Fibroblast of skin of left quadriceps (primary cell): ENCODE data around the gene PRPF6.
"Not testable (repeated sequence)": the region's sequence is repeated elsewhere in the genome, so short reads cannot be mapped to it uniquely, and the experiment has no call there.

Source experiments
- DNase-seq, 2 experiments: peaks; one replicate each; pipeline ENCODE4 v3.0.0-alpha.2; 2013; ENCODE audit warnings: low read depth in 2 of 2

Gene PRPF6

DNA sequence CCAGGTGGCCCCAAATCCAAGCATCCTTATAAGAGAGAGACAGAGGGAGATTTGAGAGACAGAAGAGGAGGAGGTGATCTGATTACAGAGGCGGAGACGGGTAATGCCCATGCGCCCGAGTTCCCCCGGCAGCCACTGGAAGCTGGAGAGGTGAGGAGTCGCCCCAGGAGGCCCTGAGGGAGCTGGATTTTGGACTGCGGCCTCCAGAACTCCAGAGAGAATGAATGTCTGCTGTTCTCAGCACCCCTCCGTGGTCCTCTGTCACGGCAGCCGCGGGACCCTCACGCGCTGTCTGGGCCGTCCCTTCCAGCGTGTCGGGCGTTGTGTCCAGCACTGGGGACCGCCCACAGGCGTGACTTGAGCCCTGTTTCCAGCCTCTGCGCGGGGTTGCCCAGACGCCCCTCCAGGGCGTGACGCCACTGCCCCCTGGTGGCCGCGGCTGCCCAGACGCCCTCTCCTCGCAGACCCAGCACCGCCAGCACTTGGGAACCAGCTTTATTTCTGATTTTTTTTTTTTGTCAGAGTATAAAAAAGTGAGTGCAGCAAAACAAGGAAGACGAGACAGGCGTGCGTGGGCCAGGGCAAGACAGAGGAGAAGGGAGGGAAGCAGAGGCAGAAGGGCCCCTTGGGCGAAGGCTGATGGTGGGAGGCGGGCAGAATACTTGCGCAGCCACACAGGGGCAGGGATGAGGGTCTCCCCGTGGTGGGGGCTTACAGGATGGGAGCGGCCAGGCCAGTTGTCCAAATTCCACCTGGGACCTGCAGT is 7.1 kb upstream of the PRPF6 start:
- DNase-seq: peak; percentile 44 to 54

DNA sequence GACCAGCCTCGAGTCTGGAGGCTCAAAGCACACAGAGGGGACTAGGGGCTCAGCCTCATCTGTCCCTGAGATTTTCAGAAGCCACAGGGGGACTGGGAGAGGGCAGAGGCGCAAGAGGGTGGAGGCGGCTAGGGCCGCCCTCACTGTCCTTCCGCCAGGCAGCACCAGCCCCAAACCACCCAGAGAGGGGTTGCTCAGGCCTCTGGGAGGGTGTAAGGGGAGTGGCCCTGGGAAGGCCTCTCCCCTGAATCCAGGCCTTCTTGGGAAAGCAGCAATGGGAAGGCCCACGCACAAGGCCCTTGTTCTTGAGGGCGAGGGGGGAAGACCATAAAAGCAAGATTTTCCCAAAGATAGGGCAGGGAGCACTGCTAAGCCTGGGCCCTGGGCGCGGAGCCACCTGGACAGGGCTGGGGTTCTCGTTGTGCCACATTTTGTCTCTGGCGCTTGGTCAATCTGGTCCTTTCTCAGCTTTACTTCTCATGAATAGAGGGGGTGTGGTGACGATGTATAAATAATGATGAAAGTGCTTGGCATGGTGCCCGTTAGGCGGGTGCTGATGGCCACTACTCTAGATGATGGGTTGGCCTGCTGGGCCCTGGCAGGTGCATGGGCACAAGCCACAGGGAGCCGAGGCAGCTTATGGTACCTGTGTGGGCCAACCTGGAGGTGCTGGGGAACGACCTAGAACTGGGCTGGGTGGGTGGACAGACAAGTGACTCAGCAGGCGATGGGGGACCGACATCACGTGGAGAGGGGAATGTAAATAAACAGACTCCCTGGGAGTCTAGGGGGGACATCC is 6.3 kb upstream of the PRPF6 start:
- no peak for DNase-seq

DNA sequence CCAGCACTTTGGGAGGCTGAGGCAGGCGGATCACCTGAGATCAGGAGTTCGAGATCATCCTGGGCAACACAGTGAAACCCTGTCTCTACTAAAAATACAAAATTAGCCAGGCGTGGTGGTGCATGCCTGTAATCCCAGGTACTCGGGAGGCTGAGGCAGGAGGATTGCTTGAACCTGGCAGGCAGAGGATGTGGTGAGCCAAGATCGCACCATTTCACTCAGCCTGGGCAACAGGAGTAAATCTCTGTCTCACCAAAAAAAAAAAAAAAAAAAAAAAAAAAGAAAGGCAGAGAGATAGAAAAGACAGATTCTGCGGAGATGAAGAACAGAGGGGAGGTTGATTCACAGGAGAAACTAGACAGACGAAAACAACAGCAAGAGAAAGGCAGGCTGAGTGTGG is 4.4 kb upstream of the PRPF6 start:
- not testable (repeated sequence) for DNase-seq

DNA sequence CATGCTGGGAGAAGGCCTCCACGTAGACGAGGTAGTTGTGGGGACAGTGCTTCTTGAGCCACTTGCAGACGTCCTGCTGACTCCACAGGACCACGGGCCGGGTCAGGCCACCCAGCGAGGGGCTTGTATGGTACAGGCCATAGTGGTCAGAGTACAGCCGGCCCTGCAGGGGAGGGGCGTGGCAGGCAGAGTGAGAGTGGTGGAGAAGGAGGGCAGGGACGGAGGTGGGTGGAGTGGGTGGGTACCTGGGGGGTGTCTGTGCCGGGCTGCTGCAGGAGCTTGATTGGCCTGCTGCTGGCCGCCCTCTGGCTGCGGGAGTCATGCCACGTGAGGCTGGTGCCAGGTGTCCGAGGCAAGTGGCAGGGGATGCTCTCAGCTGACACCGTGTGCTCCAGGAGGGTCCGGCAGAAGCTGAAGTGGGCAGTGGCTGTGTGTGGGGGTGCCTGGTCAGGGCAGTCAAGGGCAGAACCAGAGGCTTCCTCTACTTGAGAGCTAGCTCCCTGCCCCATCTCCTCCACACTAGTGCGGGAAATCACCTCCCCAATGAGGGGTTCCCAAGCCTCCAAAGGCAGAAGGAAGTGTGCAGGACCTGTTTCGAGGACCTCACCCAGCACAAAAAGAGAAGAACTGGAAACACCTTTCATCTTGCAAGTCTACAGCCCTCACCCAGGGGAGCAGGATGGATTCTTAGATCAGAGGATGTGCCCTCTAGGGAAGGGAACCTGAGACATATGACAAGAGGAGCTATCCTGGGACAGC is 3.8 kb upstream of the PRPF6 start:
- DNase-seq: no peak

DNA sequence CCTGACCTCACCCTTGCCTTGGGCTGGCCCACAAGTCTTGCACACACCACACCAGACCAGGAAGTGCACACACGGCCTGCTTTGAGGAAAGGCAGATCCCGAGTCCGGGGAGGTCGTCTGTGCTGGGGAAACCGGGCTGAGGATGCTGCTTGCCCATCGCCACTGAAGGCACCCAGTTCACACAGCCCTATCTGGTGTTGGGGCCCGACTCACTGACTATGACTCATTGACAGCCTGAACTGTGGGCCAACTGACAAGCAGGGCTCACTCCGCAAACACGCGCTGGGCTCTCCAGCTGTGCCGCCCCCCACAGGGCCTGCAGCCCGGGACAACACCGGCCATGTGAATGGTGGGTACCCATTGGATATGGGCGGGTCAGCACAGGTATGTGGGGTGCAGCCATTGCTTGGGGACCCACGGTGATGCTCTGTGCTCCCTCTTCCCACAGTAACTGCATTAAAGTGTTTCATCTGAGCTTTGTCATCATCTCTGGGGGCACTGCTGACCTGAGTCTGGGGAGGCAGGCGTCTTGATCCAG is 3.1 kb upstream of the PRPF6 start:
- DNase-seq: no peak

DNA sequence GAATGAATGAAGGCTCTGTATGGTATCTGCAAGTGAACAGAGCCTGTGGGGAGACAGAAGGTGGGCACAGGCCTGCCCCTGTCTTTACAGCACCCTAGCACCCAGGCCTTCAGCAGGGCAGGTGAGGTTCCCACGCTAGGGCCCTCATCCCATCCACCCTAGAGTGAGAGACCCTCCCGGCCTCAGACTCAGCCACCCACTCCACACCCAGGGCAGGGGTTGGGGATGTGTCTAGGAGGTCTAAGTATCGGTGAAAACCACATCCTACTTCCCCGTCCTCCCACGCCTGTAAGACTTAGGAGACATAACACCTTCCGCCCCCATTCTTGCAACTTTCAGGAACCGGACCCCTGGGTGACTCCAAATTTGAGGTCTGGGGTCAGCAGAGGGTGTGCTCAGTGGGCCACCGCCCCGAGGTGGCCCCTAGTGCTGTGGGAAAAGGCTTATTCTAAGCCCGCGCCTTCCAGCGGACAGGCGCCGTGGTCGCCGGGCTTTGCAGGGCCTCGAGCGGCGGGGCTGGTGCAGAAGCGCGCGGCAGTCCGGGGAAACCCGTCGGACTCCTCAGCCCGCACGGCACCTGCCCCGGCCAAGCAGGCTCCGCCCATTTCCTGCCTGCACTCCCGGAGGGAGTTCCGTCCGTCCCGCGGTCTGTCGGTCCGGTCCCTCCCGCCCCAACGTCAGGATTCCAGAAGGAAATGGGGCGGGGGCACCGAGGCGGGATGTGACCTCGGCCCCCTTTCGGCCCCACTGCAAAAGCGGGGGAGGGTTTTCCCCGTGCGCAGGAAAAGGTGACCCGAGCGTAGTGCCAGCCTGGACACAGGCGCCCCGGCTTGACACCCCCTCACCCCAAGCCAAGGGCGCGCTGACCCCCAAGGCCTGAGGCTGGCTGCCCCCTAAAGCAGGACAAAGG is 2.4 kb upstream of the PRPF6 start:
- no peak for DNase-seq

DNA sequence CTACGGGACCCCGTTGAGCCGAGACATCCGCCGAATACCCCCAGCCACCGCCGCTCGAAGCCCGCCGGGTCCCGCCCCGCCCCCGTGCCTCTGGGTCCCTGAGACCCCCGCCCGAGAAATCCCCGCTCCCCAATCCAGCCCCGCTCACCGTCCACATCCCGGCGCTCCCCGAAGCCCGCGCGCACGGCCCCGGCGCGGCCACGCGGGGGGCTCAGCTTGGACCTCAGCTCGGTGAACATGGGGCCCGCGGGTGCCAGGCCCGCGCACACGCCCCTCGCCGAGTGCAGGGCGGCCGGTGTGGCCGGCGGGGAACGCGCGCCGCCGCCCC is 1.7 kb upstream of the PRPF6 start:
- no peak for DNase-seq

DNA sequence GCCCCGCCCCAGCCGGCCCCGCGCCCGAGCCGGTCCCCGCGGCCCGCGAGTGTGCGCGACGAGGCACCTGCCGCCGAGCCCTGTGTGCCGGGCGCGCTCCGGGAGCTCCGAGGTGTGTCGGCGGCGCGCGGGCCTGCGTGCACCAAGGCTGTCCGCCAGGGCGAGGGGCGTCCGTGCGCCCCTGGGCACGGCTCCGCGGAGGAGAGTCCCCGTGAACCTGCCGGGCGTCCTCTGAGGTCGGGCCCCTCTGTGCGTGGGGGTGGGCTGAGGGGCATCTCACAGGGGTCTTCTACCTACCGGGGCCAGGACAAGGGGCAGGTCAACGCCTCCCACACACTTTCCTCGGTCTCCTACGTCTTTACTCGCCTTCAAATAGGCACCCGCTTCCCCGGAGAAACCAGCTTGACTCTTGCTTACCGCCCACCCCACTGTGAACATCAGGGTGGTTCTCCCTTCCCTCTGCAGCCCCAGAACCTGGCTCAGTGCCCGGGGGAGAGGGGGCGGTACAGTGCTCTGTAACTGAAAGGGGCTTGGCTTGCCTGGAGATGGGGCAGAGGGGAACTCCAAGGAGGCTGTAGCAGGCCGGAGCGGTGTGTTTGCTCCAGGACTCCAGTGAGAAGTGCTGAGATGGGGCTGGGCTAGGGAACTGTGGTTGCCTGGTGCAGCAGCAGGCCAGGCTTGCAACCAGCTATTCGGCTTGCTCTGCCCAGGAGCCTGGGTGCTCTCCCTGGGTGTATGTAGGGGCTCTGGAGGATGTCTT is 1.2 kb upstream of the PRPF6 start, which contains the start of gene SAMD10:
Gene SAMD10, minus strand, starts transcription at position 86 of the 760 bp plus-strand sequence. CDS start 175 bp downstream, outside the sequence.
- DNase-seq: no peak

DNA sequence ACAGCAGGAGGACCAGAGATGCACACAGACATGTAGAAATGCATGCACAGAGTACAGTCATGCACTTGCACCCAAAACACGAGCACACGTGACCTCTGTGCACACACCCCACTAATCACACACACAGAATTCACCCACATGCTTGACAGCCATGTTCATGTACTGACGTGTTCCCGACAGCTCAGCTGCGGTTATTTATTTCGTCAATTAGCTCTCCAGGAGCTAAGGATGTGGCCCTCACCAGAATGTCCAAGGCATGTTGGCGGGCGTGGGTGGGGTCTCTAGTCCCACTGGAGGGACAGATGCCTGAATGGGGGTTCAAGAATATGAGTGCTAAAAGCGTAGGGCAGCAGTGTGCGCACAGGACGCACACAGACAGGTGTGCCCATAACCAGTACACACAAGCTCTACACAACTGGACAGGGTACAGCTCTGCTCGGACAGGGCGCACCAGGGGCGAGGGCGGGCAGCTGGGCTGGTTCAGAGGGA is 571 bp upstream of the PRPF6 start:
- no peak for DNase-seq

DNA sequence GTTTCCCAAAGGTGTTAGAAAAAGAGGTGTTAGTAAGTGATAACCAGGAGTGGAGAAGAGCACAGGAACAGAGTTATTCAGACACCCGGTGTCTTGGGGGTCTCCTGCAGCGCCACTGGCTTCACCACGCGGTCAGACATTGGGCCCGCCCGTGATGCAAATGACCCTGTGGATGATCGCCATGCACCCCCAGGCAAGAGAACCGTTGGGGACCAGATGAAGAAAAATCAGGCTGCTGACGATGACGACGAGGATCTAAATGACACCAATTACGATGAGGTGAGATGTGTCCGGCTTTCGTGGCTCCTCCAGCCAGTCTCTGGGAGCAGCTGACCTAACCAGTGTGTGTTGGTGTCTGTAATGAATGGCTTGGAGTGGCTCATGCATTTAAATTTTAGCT is 2.0 kb downstream of the PRPF6 start:
- no peak for DNase-seq

DNA sequence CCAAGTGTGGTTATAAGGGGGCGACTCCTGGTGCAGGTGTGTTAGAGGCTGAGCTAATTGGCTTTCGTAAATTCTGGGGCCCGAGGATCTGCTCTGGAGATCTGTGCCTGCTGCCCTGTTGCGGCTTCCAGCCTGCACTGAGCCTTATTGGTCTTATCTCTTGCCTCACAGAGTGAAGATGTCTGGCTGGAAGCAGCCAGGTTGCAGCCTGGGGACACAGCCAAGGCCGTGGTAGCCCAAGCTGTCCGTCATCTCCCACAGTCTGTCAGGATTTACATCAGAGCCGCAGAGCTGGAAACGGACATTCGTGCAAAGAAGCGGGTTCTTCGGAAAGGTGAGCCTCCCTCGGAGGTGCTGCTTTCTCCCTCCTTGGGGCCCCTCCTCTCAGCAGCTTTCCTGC is 20.0 kb downstream of the PRPF6 start:
- DNase-seq: no peak

DNA sequence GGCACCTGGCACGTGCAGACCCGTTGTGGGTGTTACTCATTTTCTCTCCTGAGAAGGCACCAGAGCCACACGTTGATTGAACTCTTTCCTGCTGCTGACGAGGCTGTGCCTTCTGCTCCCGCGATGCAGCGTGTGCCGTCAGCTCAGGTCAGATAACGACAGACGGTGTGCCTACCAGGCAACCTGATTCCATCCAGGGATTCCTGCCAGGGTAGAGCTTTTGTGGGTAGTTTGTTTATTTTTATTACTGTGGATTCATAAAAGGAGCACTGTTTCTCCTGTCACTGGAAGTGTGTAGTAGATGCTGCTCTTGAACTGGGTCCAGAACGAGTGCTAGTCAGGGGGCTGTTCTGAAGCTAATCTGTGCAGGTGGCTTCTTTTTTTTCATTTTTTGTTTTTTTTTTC is 20.7 kb downstream of the PRPF6 start:
- DNase-seq: no peak

DNA sequence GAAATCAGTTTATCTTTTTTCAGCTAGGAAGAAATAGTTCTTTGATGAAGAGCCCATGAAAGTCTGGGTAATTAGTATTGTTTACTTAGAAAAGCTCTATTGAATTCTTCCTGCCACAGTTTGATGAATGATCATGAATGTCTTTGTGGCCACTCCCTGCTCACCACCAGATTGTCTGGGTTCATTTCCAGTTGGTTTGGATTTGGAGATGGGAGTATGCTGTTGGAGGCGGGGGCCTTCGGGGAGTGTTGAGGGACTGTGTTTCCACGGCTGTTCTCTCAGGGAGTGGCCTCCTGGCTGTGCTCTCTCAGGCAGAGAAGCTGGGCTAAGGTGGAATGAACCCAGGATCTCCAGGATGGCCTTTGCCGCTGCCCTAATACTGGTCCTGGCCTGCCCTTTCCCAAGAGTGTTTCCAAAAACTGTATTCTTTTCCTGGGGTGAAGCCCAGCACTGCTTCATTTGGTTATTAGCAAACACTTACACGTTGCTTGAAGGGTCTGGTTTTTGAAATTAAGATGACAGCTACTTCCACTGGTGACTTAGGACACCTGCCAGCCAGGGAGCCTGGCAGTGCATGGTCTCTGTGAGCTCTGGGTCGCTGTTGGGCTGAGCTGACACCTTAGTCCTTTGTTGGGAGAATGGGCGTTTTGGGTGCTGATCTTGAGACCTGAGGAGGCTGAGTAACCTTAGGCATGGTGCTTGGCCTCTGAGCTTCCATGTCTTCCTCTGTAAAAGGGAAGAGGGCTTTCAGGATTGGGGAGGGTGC is 23.2 kb downstream of the PRPF6 start:
- no peak for DNase-seq

DNA sequence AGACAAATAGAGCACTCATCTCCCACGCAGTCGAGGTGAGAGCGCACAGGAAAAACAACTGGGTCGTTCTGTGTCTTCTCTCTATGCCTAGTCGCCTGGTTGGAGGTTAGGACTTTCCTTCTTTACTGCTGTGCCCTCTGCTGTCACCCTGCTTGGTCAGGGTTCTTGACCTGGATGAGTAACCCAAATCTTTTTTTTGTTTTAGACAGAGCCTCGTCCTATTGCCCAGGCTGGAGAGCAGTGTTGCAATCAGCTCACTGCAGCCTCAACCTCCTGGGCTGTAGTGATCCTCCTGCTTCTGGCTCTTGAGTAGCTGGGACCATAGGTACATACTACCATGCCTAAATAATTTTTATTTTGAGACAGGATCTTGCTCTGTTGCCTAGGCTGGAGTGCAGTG is 24.5 kb downstream of the PRPF6 start:
- DNase-seq: no peak

DNA sequence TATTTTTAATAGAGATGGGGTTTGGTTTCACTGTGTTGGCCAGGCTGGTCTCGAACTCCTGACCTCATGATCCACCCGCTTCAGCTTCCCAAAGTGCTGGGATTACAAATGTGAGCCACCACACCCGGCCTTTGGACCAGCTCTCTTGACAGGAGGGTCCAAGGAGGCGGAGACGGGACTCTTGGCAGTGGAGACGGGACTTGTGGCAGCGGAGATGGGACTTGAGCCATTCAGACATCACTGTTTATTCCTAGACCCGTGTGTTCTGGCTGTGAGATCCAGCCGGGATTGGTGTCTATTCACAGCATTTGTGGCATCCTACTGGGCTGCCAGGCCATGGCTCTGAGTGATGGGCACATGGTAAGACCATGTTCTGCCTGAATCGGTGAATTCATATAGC is 25.6 kb downstream of the PRPF6 start:
- DNase-seq: no peak

DNA sequence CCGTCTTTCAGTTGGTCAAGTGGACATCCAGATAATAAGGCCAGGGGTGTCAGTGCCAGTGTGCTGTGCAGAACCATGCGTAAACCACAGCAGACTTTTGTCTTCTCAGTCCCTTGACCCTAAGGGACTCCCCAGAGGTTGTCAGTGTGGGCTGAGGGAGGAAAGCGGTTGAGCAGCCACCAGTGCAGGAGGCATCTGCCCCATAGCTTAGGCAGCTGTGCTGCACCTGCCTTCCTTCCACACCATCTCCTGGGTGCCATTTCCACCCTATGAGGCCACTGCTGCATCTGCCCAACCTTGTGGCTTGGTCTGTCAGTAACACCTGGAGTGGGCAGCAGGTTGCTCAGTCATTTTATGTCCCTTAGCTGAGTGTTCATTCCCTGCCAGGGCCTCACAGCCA is 26.0 kb downstream of the PRPF6 start:
- DNase-seq: no peak

DNA sequence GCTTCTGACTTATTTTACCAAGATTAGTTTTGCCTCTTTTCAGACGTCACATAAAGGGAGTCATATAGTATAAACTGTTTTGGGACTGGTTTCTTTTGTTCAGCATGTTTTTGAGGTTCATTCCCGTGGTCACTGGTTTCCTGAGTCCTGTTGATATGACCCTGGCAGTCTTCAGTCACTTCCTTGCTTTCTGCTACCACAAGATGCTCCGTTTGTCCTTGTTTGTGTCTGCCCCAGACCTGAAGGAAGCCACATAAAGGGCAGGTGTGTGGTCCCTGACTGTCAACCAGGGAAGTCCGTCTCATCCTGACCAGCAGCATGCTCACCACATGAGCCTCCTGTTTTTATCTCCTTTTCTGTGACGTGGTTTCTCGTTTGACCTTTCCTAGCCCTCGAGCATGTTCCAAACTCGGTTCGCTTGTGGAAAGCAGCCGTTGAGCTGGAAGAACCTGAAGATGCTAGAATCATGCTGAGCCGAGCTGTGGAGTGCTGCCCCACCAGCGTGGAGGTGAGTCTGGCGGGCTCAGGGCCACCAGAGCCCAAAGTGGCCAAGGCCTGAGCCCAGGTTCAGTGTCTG is 29.0 kb downstream of the PRPF6 start:
- DNase-seq: no peak

DNA sequence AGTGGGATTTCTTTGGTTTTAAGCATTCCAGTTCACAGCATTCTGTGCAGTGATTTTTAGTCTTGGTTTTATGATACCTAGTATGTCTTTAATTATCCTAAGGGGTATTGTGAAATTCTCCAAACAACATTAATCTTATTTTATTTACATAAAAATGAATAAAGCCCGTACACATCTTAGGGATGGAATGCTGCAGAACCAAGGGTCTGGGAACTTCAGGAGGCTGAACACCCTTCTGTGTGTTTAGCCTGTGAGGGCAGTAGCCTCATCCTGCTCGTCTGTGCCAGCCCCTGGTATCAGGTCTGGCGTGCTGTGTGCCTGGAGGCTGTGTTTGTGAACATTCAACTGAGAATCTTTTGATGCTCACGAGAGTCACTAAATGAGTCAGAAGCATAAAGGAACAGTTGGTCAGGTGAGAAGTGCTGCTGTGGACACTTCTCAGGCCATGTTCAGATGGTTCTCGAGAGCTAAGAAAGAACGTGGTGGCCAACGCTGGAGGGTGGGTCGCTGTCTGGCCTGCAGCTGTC is 29.8 kb downstream of the PRPF6 start:
- DNase-seq: peak; percentile 45 to 60

DNA sequence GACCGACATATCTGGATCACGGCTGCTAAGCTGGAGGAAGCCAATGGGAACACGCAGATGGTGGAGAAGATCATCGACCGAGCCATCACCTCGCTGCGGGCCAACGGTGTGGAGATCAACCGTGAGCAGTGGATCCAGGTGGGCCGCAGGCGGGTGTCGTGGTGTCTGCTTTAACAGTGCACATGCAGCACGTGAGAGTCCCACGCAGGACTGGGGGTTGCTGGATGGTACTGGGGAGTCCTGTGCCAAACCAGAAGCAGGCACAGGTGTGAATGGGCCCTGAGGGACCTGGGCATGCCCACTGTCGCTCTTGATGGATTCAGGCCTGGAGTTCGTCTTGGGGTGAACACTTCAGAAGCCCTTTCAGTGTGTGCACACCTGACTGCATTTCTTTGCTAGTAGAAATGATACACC is 30.4 kb downstream of the PRPF6 start:
- no peak for DNase-seq
